ENCODE results near the gene NUBP1.

The NUBP1 gene

DNA sequence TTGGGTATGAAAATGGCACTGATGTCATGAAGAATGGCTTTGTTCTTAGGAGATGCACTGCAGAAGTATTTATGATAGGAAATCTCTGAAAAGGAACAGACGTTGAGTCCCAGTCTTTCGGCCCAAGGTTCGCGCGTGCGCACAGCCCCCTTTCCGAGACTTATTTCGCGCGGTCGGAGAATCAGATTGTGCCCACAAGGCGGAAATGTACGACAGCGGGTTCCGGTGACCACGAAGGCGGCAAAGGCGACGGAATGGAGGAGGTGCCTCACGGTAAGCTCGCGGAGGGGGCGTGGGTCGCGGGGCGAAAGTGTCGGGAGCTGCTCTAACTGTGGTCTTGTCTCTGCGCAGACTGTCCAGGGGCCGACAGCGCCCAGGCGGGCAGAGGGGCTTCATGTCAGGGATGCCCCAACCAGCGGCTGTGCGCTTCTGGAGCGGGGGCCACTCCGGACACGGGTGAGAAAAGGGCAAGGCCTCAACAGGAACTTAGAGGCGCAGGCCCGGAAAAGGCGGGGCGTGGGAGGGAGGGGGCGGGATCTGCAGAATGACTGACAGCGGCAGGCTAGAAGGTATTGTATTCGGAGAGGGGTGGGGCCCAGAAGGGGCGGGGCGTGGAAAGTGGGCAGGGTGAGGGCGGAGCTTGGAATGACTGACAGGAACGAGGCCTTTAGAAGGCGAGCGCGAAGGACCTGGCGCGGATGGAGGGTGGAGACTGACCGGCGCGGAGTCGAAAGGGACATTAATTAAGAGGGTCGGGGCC, at the start of gene NUBP1:
Gene NUBP1 (plus strand): TSS at position 233 of the 760 bp plus-strand sequence. CDS start 22 bp downstream, at position 255.
- peak; percentile 99 for DNase-seq (ENCODE audit: low read depth in 2 of 2)
- TF ChIP-seq, protein P1, sequence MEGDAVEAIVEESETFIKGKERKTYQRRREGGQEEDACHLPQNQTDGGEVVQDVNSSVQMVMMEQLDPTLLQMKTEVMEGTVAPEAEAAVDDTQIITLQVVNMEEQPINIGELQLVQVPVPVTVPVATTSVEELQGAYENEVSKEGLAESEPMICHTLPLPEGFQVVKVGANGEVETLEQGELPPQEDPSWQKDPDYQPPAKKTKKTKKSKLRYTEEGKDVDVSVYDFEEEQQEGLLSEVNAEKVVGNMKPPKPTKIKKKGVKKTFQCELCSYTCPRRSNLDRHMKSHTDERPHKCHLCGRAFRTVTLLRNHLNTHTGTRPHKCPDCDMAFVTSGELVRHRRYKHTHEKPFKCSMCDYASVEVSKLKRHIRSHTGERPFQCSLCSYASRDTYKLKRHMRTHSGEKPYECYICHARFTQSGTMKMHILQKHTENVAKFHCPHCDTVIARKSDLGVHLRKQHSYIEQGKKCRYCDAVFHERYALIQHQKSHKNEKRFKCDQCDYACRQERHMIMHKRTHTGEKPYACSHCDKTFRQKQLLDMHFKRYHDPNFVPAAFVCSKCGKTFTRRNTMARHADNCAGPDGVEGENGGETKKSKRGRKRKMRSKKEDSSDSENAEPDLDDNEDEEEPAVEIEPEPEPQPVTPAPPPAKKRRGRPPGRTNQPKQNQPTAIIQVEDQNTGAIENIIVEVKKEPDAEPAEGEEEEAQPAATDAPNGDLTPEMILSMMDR (IDR thresholded peaks at IDR 0.05; ENCODE audit: low read depth, low read length): no peak
- peak within 1 kb of the TSS; percentile 63 to 73 for H3K4me3 ChIP-seq (replicated peaks in 1 of 2; ENCODE audit: low read depth in 2 of 2, low read length in 2 of 2)

DNA sequence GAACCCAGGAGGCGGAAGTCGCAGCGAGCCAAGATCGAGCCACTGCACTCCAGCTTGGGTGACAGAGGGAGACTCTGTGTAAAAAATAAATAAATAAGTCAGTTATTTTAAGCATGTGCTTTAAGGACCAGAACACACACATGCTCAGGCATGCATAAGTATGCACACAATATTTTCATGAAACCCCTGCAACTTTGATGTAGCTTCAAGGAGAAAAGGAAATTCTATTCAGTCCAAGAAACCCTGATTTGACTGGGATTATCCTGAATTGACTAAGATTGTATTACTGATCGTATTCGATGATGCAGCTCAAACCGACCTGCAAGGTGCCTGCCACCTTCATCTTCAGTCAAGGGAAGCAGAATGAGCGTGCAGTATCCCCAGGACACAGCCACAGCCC, 49.8 kb upstream of the NUBP1 start:
- DNase-seq (ENCODE audit: low read depth in 2 of 2): no peak
- TF ChIP-seq, protein P1 (IDR thresholded peaks at IDR 0.05; ENCODE audit: low read depth, low read length): no peak
- H3K4me3 ChIP-seq (replicated peaks in 1 of 2; ENCODE audit: low read depth in 2 of 2, low read length in 2 of 2): no peak overlapping the region

DNA sequence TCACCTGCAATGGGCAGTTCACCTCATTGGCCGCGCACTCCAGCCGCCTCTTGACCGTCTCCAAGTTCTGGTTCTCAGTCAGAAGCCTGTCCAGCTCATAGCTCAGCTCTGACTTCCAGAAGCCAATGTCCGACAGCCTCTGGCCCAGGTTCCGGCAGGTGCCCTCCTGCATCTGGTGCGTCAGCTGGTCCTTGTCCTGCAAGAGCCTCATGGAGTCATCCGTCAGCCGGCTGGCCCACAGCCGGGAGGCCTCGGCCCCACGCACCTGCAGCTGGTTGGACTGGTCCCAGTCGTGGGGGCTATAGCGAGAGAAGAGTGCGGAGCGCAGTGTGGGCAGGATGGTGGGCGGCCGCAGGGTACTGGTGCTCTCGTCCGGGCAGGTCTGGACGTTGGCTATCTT, 49.3 kb upstream of the NUBP1 start:
- TF ChIP-seq, protein P1 (IDR thresholded peaks at IDR 0.05; ENCODE audit: low read depth, low read length): no peak

DNA sequence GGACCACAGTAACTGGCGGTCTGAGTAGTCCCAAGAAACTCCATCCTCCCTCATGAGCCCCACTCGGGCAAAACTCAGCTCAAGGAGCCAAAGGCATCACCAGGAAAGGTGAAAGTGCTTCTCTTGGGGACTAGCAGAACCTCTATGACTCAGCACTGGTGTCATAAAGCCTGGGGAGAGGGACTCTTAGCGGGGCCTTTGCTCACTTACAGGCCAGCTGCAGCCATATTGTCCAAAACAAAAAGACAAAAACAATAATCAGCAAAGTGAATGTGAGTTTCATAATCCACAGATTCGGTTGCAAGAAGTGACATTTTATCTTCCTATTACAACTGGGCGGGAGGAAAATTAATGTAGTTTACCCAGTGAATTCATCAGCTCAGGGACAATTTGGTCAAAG, 48.8 kb upstream of the NUBP1 start, which contains the start of gene TEKT5:
Gene TEKT5 (minus strand): TSS at position 101 of the 400 bp plus-strand sequence. CDS start 57 bp downstream, at position 44.
- no peak for DNase-seq (ENCODE audit: low read depth in 2 of 2)
- TF ChIP-seq, protein P1 (IDR thresholded peaks at IDR 0.05; ENCODE audit: low read depth, low read length): no peak
- no peak within 1 kb of the TSS for H3K4me3 ChIP-seq (replicated peaks in 1 of 2; ENCODE audit: low read depth in 2 of 2, low read length in 2 of 2)

More for the DNA sequence above, 49.3 kb upstream of the NUBP1 start:
- no peak for DNase-seq (ENCODE audit: low read depth in 2 of 2)
- no peak overlapping the region for H3K4me3 ChIP-seq (replicated peaks in 1 of 2; ENCODE audit: low read depth in 2 of 2, low read length in 2 of 2)

DNA sequence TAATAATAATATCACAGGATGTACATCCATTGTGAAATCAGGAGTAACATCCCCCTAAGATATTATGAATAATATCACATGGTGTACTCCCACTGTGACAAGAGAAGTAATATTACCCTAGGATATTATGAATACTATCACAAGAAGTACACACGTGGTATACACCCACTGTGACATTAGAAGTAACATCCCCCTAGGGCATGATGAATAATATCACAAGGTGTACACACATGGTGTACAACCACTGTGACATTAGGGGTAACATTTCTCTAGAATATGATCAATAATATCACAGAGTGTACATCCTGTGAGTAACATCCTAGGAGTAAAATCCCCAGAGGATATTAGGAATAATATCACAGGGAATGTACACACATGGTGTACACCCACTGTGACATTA, 43.9 kb upstream of the NUBP1 start:
- TF ChIP-seq, protein P1 (IDR thresholded peaks at IDR 0.05; ENCODE audit: low read depth, low read length): no peak
- H3K4me3 ChIP-seq (replicated peaks in 1 of 2; ENCODE audit: low read depth in 2 of 2, low read length in 2 of 2): no peak overlapping the region

DNA sequence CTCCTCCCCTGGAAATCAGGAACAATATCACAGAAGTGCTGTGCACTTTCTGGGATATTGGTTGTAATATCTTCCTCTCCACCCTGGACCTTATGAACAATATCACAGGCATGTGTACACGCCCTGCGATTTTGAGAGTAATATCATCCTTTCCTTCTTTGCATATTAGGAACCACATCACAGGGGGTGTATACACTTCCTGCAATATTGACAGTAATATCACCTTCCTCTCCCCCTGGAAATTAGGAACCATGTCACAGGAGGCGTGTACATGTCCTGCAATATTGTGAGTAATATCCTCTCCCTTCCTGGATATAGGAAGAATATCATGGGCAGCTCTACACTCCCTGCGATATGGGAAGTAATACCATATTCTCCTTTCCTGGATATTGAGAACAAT, 34.7 kb upstream of the NUBP1 start:
- DNase-seq (ENCODE audit: low read depth in 2 of 2): no peak
- TF ChIP-seq, protein P1 (IDR thresholded peaks at IDR 0.05; ENCODE audit: low read depth, low read length): no peak
- H3K4me3 ChIP-seq (replicated peaks in 1 of 2; ENCODE audit: low read depth in 2 of 2, low read length in 2 of 2): no peak overlapping the region

More for the DNA sequence above, 43.9 kb upstream of the NUBP1 start:
- DNase-seq (ENCODE audit: low read depth in 2 of 2): no peak
